ENCODE results near the gene TNFRSF21.

TNFRSF21 gene

DNA sequence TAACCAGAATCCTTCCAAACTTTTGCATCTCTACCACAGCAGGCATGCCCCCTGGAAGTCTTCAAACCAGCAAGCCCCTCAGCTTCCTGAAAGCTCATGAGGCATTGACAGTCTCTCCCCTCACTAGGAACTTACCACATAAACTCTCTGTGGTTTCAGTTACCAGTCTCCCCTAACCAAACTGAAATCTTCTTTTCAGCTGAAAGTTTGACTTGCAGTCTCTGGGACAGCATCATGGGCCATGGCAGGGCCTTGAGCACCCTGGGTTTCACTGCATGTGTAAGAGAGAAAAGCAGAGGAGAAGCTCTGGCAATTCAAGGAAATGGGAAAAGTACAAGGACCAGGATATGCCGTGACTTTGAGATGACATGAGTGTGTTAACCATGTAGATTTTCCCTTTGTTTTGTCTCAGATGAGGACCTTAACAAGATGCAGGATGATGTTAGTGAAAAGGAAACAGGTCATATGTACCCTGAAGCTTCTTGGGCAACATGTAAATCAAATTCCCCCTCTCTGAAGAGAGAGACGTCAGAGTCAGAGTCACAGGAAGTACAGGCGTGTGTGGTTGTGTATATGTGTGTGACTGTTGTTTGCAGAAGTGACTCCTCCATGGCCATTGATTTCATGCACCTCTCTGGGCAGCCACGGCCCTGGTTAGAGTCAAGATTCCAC lies 106.3 kb downstream of the TNFRSF21 start:
- DNase-seq: no peak

DNA sequence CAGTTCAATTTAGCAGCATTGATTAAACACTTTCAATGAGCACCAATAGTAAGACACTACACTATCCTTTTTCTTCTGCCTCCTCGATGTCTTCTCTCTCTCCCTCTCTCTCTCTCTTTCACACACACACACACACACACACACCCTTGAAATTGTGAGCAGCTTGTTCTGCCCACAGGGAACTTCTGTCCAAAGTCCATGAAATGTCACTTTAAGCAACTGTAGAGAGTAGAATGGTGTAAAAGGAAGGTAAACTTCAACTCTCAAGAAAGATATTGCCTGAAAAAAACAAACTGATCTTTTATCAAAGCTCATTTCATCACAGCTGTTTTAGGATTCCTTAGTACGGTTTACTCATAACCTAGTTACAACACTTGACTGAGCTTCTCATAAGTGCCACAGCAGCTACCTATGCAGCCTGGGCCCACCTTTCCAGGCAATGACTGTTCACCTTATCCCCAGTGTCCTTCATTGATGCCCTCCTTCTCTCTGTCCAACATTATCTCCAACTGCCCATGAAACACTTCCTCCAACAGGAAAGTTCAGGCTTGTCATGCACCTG lies 107.0 kb downstream of the TNFRSF21 start:
- DNase-seq: no peak

DNA sequence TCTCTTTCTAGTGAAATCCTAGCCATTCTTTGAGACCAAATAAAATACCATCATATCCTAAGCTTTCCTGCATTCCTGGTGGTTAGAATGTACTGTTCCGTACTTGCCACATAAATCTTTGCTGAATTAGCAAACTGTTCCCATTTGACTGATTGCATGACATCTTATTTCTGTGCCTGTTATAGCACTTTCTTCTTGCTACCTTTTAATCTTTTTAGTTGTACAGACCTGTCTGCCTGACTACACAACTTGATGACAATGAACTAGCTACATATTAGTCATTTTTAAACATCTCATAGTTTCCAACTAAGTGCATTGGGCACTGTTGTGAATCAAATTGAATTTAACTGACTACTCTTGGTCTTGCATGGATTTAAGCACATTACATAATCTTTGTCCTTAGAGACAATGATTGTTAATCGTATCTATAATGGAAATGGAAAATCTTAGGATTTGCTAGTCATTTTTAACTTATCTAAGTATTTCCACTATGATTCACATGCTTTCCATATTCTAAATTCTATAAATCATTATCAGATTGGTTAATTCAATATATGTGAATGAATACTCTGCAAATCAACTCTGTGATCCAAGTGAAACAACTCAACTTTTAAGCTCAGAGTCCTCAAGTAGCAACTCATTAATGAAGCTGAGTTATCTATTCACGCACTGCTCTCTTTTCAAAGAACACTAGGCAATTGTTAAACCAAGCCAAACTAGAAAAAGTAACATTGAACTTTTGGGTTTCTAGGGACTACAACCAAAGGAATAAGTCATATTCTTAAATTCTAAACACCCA lies 109.0 kb downstream of the TNFRSF21 start:
- no peak for DNase-seq

DNA sequence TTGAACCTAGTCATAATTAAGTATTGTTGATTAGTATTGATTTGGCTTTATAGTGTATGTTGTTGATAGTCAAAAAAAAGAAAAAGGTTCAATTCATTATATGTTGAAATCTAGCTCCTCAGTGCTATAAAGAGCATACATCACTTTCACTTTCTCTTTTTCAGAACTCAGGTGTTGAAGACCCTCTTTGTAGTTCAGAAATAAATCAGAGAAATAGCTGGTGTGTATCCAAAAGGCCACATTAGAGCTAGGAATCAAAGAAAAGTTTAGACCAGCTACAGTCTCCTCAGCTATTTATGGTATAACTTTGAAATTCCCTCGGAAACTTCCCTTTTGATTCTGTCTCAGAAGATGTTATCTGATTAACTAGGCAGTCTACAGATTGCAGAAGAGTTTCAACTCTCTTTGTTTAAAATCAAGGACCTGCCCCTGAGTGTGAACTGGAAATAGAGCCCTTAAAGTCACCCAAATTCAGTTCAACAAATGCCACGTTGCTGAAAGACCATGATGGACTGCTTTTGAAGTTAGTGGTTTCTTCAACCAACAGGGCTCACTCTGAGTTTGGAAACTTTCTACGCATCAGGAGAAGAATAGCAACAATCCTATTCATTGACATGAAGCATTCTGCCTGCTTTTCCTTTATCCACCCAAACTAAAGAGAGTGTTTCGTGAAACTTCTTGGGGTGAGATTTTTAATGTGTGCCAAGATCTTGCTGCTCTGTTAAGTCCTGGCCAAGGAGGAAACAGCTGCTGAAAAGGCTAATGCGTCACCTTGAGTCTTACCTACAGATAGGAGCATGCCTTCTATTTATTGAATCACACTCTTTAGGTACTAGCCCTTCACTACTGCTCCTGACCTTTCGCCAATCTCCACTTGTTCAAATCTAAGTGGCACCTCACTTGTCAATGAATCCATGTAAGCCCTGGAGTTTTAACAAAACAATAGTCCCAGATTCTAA lies 111.7 kb downstream of the TNFRSF21 start:
- no peak for DNase-seq

DNA sequence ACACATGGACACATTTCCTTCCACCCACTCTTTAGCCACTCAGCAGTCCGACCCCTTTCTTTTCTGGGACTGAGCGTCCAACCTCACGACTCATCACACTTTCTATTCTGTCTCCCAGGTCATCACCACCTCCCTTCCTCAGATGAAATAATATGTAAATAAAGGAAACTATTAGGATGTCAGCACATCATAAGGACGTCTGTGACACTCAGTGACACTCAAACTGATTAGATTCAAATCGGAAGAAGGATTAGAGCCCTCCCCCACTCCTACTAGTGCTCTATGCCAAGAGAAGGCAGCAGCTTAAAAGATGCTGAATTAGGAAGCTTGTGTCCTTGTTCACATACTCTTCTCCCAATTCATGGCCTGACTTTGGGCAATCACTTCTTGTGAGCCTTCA lies 113.6 kb downstream of the TNFRSF21 start:
- no peak for DNase-seq

DNA sequence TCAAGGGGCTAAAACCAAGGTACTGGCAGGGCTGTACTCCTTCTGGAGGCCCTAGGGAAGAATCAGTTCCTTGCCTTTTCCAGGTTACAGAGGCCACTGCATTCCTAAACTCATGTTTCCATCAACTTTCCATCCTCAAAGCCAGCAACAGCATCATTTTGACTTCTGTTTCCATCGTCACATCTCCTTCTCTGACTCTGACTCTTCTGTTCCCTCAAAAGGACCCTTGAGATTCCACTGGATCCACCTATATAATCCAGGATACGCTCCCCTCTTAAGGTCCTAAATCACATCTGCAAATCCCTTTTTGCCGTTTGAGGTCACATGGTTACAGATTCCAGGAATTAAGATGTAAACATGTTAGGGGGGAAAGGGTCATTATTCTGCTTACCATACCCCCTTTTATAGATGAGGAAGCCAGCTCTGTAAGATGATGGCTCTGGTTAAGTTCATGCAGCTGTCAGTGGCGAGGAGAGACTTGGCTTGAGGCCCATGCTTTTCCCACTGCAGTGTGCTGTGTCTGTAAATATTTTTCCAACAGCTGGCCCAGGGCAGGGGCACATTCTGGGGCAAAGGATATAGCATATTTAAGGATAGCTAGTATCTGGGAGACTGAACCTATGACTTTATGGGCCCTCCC lies 114.6 kb downstream of the TNFRSF21 start:
- DNase-seq: peak; percentile 1

DNA sequence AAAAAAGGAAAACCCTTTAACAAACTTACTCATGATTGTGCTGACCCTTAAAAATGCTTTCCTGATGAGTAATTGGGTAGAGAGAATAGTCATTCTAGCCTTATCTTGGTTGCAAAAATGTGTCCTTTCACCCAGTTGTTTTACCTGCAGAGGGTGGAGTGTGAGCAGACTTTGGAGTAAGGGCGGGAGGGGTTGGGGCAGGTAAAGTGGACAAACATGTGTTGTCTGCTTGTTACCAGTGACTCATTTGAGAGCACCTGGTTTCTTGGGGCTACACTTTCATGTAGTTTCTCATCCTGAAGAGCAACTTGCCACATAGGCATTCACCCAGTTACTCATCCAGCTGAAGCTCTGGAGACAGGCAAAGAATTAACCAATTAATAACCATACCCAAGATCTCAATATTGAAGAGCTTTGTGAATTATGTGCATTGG lies 121.1 kb downstream of the TNFRSF21 start:
- no peak for DNase-seq

DNA sequence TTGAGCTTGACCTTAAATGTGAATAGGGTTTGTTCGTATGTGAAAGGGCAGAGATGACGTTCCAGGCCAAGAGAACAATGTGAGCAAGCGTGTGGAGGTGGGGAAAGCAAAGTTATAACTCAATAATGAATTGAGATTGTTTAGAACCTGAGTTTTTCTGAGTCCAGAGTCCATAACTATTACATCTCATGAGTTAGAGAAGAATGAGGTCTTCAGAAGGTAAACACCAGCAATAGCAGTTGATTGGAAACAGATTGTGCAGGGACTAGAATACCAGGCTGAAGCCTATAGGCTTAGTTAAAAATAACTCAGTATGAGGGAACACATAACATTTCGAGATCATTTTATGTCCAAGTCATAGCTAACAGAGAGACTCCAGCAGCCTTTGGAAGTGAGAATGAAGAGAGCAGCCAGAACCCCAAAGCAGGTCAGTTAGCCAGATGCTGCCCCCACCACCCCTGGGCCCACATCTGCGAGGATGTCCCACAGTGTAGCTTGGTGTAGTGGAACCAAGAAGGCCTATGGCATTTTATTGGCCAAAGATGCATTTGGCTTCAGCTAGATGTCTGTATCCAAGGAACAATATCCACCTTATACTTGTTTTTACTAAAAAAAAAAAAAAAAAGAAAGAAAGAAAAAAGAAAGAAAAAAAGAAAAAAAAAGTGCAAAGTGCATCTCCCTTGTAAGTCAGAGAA lies 121.7 kb downstream of the TNFRSF21 start:
- no peak for DNase-seq

DNA sequence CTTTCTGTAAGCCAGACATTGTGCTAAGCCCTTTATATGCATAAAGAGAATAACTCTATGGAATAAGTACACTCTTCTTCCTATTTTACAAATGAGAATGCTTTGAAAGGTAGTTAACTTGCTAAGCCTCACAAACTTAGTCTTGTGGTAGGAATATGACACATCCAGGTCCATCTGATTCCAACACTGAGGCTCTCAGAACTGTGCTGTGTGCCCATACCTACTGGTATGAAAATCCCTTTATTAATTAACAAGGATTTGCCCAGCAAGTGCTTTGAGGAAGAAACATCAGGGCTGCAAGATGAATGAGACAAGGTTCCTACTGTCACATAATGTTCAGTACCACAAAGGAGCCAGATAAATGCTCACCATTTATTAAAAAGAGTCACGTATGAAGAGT lies 122.6 kb downstream of the TNFRSF21 start:
- DNase-seq: no peak

DNA sequence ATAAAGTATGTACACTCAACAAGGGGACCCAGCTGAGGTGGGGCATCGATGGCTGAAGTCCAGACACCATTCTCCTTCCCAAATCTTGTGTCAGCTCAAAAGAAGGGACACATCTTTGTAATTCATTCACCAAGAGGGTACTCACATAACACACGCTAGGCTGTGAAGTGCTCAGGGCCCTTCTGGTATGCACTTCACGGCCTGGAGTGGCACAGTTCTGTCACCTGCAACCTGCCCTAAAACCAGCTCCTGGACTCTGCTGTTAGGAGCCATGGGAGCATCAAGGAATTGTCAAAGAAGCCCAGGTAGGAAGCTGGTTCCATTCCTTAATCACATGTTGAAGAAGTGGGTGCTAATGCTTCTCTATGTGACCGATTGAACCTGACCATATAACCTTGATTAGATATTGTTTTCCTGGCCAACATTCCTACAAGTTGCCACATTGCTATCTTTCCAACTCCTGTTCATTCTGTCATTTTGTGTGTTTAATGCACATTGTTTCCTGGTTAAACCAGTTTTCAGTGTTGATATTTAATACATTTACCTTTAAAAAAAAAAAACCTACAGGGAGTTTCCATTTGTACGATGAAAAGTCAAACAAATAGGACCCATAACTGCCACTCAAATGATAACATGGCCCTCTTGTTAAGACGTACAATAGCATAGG lies 127.3 kb downstream of the TNFRSF21 start:
- no peak for DNase-seq

DNA sequence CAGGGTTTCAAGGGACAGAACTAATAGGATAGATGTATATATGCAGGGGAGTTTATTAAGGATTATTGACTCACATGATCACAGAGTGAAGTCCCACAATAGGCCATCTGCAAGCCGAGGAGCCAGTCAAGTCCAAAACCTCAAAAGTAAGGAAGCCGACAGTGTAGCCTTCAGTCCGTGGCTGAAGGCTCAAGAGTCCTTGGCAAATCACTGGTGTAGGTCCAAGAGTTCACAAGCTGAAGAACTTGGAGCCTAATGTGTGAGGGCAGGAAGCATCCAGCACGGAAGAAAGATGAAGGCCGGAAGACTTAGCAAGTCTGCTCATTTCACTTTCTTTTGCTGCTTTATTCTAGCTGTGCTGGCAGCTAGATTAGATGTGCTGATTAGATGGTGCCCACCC lies 128.0 kb downstream of the TNFRSF21 start:
- no peak for DNase-seq

Data from DMS79 treated with DMSO at 0.1 percent for 48 hours (cell line).